IMR-90 (cell line): ENCODE data around the gene IFIT5. TPM values are rescaled to one million over a fixed set of nuclear protein-coding genes. Genes with fewer than 3 reads are reported as not detected.
A peak's percentile ranks its signal among the peaks of the same experiment; 100 is the strongest.

Experiments used
- ATAC-seq: fragments of 200-7000 bp; cut with Tn5 transposase; 2 replicates; pipeline ENCODE4 v1.9.1; 2020; ENCODE audit warnings: low read depth, mild to moderate bottlenecking, moderate library complexity
- BruUV-seq: library from RNA; stranded (reverse); fragments of 400-500 nt; replicated peaks from 2 replicates; lab custom pipeline; 2021; lab: Mats Ljungman, UMichigan
- CTCF ChIA-PET: fragments of 300-600 bp; formaldehyde crosslinking; extraction: SDS; loops from one replicate; lab custom pipeline; 2021; ENCODE audit warnings: antibody characterized with exemption; lab: Yijun Ruan, JAX
- POLR2A ChIA-PET: fragments of 300-600 bp; sonication (Branson Sonifier 250); formaldehyde crosslinking; loops from one replicate; lab custom pipeline; 2022; ENCODE audit warnings: antibody characterized with exemption; ENCODE audit not compliant: unreplicated experiment; lab: Charles Lee
- DNase-seq: peaks from one replicate; pipeline ENCODE4 v3.0.0; 2013
- H2AFZ ChIP-seq: replicated peaks from 2 replicates; pipeline ENCODE3; 2013; ENCODE audit warnings: low read length, mild to moderate bottlenecking; ENCODE audit not compliant: poor library complexity
- H2AK5ac ChIP-seq: 2 replicates; pipeline ENCODE4 v1.6.1; 2013; ENCODE audit warnings: low read depth, low read length, inconsistent platforms
- H2AK9ac ChIP-seq: replicated peaks from 2 replicates; pipeline ENCODE3; 2013; ENCODE audit warnings: mild to moderate bottlenecking, low read depth, low read length, moderate library complexity; ENCODE audit not compliant: poor library complexity
- H2BK120ac ChIP-seq: 2 replicates; pipeline ENCODE4 v1.6.1; 2013; ENCODE audit warnings: low read depth, low read length, inconsistent platforms
- H2BK15ac ChIP-seq: 3 replicates; pipeline ENCODE4 v1.6.1; 2013; ENCODE audit warnings: low read depth, low read length, inconsistent platforms
- H2BK20ac ChIP-seq: 2 replicates; pipeline ENCODE4 v1.6.1; 2013; ENCODE audit warnings: low read depth, mild to moderate bottlenecking, inconsistent platforms, low read length, moderate library complexity
- H2BK5ac ChIP-seq: 2 replicates; pipeline ENCODE4 v1.6.1; 2013; ENCODE audit warnings: mild to moderate bottlenecking, low read depth, low read length, inconsistent platforms; ENCODE audit not compliant: poor library complexity, severe bottlenecking
- H3K14ac ChIP-seq: replicated peaks from 2 replicates; pipeline ENCODE4 v1.6.1; 2013; ENCODE audit warnings: low read depth, low read length, inconsistent platforms
- H3K18ac ChIP-seq: 2 replicates; pipeline ENCODE4 v1.6.1; 2013; ENCODE audit warnings: low read depth, low read length, control low read depth
- H3K23ac ChIP-seq: 2 replicates; pipeline ENCODE4 v1.6.1; 2013; ENCODE audit warnings: low read depth, low read length, inconsistent platforms
- H3K27ac ChIP-seq: 2 replicates; pipeline ENCODE4 v1.5.1; 2013; ENCODE audit warnings: mild to moderate bottlenecking, control low read depth, low read length; ENCODE audit not compliant: insufficient read depth
- H3K27me3 ChIP-seq: 2 replicates; pipeline ENCODE4 v1.6.1; 2013; ENCODE audit warnings: low read length; ENCODE audit not compliant: control insufficient read depth, insufficient read depth
- H3K36me3 ChIP-seq: 2 replicates; pipeline ENCODE4 v1.6.1; 2013; ENCODE audit warnings: low read length, mixed read lengths; ENCODE audit not compliant: control insufficient read depth, insufficient read depth
- H3K4ac ChIP-seq: 2 replicates; pipeline ENCODE4 v1.6.1; 2013; ENCODE audit warnings: low read depth, low read length, inconsistent platforms
- H3K4me1 ChIP-seq: 2 replicates; pipeline ENCODE4 v1.6.1; 2013; ENCODE audit warnings: low read length, mixed read lengths; ENCODE audit not compliant: control insufficient read depth, insufficient read depth
- H3K4me2 ChIP-seq: 2 replicates; pipeline ENCODE4 v1.6.1; 2013; ENCODE audit warnings: low read depth, mild to moderate bottlenecking, control low read depth, low read length, moderate library complexity
- H3K4me3 ChIP-seq: 2 replicates; pipeline ENCODE4 v1.5.1; 2013; ENCODE audit warnings: low read depth, mild to moderate bottlenecking, control low read depth, low read length, moderate library complexity; ENCODE audit not compliant: insufficient read depth
- H3K56ac ChIP-seq: 2 replicates; pipeline ENCODE4 v1.6.1; 2013; ENCODE audit warnings: low read length, inconsistent platforms; ENCODE audit not compliant: insufficient read depth; ENCODE audit errors: extremely low read depth
- H3K79me1 ChIP-seq, 2 experiments: 2 replicates each; pipeline ENCODE4 v1.6.1; 2013; ENCODE audit warnings: low read length in 2 of 2, inconsistent platforms in 1 of 2, low read depth in 1 of 2
- H3K9ac ChIP-seq: 2 replicates; pipeline ENCODE4 v1.6.1; 2013; ENCODE audit warnings: low read depth, low read length, control low read depth
- H3K9me1 ChIP-seq: 2 replicates; pipeline ENCODE4 v1.6.1; 2013; ENCODE audit warnings: low read length, inconsistent platforms; ENCODE audit not compliant: insufficient read depth
- H3K9me3 ChIP-seq: 2 replicates; pipeline ENCODE4 v1.6.1; 2013; ENCODE audit warnings: low read length; ENCODE audit not compliant: control insufficient read depth, insufficient read depth
- H4K20me1 ChIP-seq: 2 replicates; pipeline ENCODE4 v1.6.1; 2013; ENCODE audit warnings: low read length, inconsistent platforms; ENCODE audit not compliant: insufficient read depth
- H4K5ac ChIP-seq: 2 replicates; pipeline ENCODE4 v1.6.1; 2013; ENCODE audit warnings: mild to moderate bottlenecking, low read depth, low read length, control low read depth
- H4K8ac ChIP-seq, 2 experiments: 2 replicates each; pipeline ENCODE4 v1.6.1; 2013; ENCODE audit warnings: low read depth in 2 of 2, low read length in 2 of 2, control low read depth in 1 of 2, inconsistent platforms in 1 of 2
- H4K91ac ChIP-seq: 2 replicates; pipeline ENCODE4 v1.6.1; 2013; ENCODE audit warnings: low read depth, low read length, inconsistent platforms; ENCODE audit not compliant: insufficient read depth
- BHLHE40 ChIP-seq: fragments of 150-350 bp; IDR thresholded peaks from 2 replicates; pipeline ENCODE4 v1.6.1; 2016; ENCODE audit warnings: mild to moderate bottlenecking, low read depth, low read length
- CEBPB ChIP-seq: IDR thresholded peaks from 2 replicates; pipeline ENCODE4 v1.6.1; 2012; ENCODE audit warnings: low read depth, low read length, improper control_type of control experiment
- CTCF ChIP-seq: conservative IDR thresholded peaks from 2 replicates; pipeline ENCODE4 v1.5.1; 2012; ENCODE audit warnings: mild to moderate bottlenecking, low read depth, low read length, improper control_type of control experiment
- ELK1 ChIP-seq: fragments of 150-350 bp; IDR thresholded peaks from 2 replicates; pipeline ENCODE4 v1.6.1; 2016; ENCODE audit warnings: low read depth, mild to moderate bottlenecking, low read length, moderate library complexity, borderline replicate concordance
- FOS ChIP-seq: fragments of 150-350 bp; IDR thresholded peaks from 2 replicates; pipeline ENCODE4 v1.6.1; 2016; ENCODE audit warnings: low read depth, low read length
- MAZ ChIP-seq: IDR thresholded peaks from 2 replicates; pipeline ENCODE4 v1.6.1; 2012; ENCODE audit warnings: low read depth, mild to moderate bottlenecking, low read length, improper control_type of control experiment, moderate library complexity, borderline replicate concordance
- MXI1 ChIP-seq: IDR thresholded peaks from 2 replicates; pipeline ENCODE4 v1.6.1; 2012; ENCODE audit warnings: low read depth, mild to moderate bottlenecking, low read length, moderate library complexity, borderline replicate concordance
- POLR2A ChIP-seq: IDR thresholded peaks from 2 replicates; pipeline ENCODE4 v1.6.1; 2012; ENCODE audit warnings: mild to moderate bottlenecking, low read depth, low read length
- RAD21 ChIP-seq: IDR thresholded peaks from 2 replicates; pipeline ENCODE4 v1.6.1; 2012; ENCODE audit warnings: low read length, improper control_type of control experiment
- RFX5 ChIP-seq: IDR thresholded peaks from 2 replicates; pipeline ENCODE4 v1.8.0; 2012; ENCODE audit warnings: low read depth, mild to moderate bottlenecking, low read length, moderate library complexity
- SMC3 ChIP-seq: fragments of 150-350 bp; IDR thresholded peaks from 2 replicates; pipeline ENCODE4 v1.6.1; 2016; ENCODE audit warnings: low read depth, mild to moderate bottlenecking, antibody characterized with exemption, low read length, moderate library complexity
- WGBS, 2 experiments: methylation state at CpG; one replicate each; pipeline versions ENCODE4 v1.1.5 to v1.1.7; 2013; ENCODE audit warnings: missing lambda C conversion rate in 2 of 2; ENCODE audit not compliant: insufficient read length in 1 of 2; ENCODE audit errors: extremely low coverage in 2 of 2; 5-methylcytosine and 5-hydroxymethylcytosine counted together
- dilution Hi-C: fragments of 300-500 bp; cut with HindIII; formaldehyde crosslinking; loops from one replicate; pipeline ENCODE4 v1.14.3; 2018; ENCODE audit warnings: low sequenced_read_pairs; ENCODE audit not compliant: unreplicated experiment
- in situ Hi-C: fragments of 300-500 bp; cut with MboI; formaldehyde crosslinking; loops from 3 replicates; pipeline ENCODE4 v1.14.3; 2019; ENCODE audit warnings: low sequenced_read_pairs, inconsistent platforms, mixed read lengths
- intact Hi-C: fragments of 100-400 bp; cut with micrococcal nuclease; formaldehyde crosslinking; loops from 2 replicates; pipeline ENCODE4 v1.10.0; 2022
- polyA plus RNA-seq, 3 experiments: library from polyadenylated mRNA; depleted of rRNA; stranded (reverse); fragments of >200 nt; gene quantifications; 2 replicates each; pipeline ENCODE4 v1.2.3, GENCODE V29; 2012; ENCODE audit warnings: low replicate concordance in 1 of 3
- total RNA-seq: library from RNA; depleted of rRNA; stranded (reverse); fragments of >200 nt; gene quantifications from 2 replicates; pipeline ENCODE4 v1.2.3, GENCODE V29; 2012
- TF ChIP-seq, protein P1 (sequence below): fragments of 150-350 bp; IDR thresholded peaks from 2 replicates; pipeline ENCODE4 v1.6.1; 2017; ENCODE audit warnings: mild to moderate bottlenecking, antibody characterized with exemption, low read length, low read depth

The IFIT5 gene
- total and polyA plus RNA-seq, 2 of the 4 experiments (the other 2 are of a cell fraction): 5.2 to 18.1 TPM

GRCh38 chr10:89414879-89415821 is 782 bp downstream of the IFIT5 start:
- Histone ChIP-seq H4K91ac (peak overlapping the region; percentile 69; the same call in 1 of the 2 replicates), H2AK5ac (0 out of 2 replicates have a peak overlapping the region, but pooled peaks have one; percentile 63), H3K4me3 (peak overlapping the region; percentile 88), H4K20me1 (no peaks in the 10 kb centered on the region), H3K79me1 (peaks cover 17 to 42% of the 10 kb centered on the region in 2 experiments; a peak in 3 of 4 replicates), H3K27ac (peak overlapping the region; percentile 91), H4K8ac (peak overlapping the region; percentile 92 to 94), H2AFZ (peak overlapping the region; percentile 95), H3K4me2 (peak overlapping the region; percentile 99), H3K14ac (peak overlapping the region; percentile 100), H2BK120ac (peak overlapping the region; percentile 98; the same call in 1 of the 2 replicates), H3K36me3 (peaks cover 4% of the 10 kb centered on the region), H3K56ac (peak overlapping the region; percentile 93; the same call in 1 of the 2 replicates), H2AK9ac (peak overlapping the region; percentile 78), H3K4me1 (peaks cover 4% of the 10 kb centered on the region), H4K5ac (peak overlapping the region; percentile 98), H3K18ac (peak overlapping the region; percentile 92), H3K9me3 (no peaks in the 10 kb centered on the region), H2BK15ac (peak overlapping the region; percentile 7; the same call in 1 of the 3 replicates), H3K27me3 (no peaks in the 10 kb centered on the region), H3K9ac (peak overlapping the region; percentile 96), H3K4ac (peak overlapping the region; percentile 99), H2BK20ac (no peak overlapping the region; the same call in 1 of the 2 replicates), H3K9me1 (0 out of 2 replicates have a peak, but pooled peaks cover 6% of the 10 kb centered on the region), H3K23ac (peak overlapping the region; percentile 99), H2BK5ac (peak overlapping the region; percentile 79)
- intact Hi-C loops: loop anchor here (2.0 kb wide), 1 partner anchor 40 kb away; no protein-coding TSS in a partner anchor
- no TSS peak for BruUV-seq
- ChIA-PET CTCF (interaction anchor here (0.7 to 1.3 kb wide), 3 partner anchors 26 to 530 kb away, joined by 3 to 4 read pairs (median 3); no protein-coding TSS in a partner anchor), POLR2A (interaction anchor here (0.5 kb wide), 1 partner anchor 260 kb away, joined by 9 read pairs; no protein-coding TSS in a partner anchor)
- peak; percentile 32 for DNase-seq
- in situ Hi-C loops: no loop called here
- dilution Hi-C loops: no loop called here
- 1% methylated on average over 24 of the region's 66 CpGs; no CpG with 5 or more reads in 1 of the 2 experiments for WGBS, 2 experiments
- peak; percentile 74 for ATAC-seq
- TF ChIP-seq FOS (no peak), SMC3 (no peak), RAD21 (no peak), CEBPB (no peak), BHLHE40 (peak; percentile 81), MXI1 (peak; percentile 58; the same call in 1 of the 2 replicates), CTCF (no peak), MAZ (no peak), POLR2A (0 out of 2 replicates have a peak, but pooled peaks have one; percentile 11), RFX5 (no peak), ELK1 (no peak)
- TF ChIP-seq, protein P1, sequence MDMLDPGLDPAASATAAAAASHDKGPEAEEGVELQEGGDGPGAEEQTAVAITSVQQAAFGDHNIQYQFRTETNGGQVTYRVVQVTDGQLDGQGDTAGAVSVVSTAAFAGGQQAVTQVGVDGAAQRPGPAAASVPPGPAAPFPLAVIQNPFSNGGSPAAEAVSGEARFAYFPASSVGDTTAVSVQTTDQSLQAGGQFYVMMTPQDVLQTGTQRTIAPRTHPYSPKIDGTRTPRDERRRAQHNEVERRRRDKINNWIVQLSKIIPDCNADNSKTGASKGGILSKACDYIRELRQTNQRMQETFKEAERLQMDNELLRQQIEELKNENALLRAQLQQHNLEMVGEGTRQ: no peak
